GM12878 (cell line): ENCODE data around the gene SECTM1. TPM values are rescaled to one million over a fixed set of nuclear protein-coding genes. Genes with fewer than 3 reads are reported as not detected.
"Not testable (repeated sequence)": the region's sequence is repeated elsewhere in the genome, so short reads cannot be mapped to it uniquely, and the experiment has no call there.

Source experiments
- ATAC-seq: fragments of 200-7000 bp; cut with Tn5 transposase; 3 replicates; pipeline ENCODE4 v1.9.1; 2020; ENCODE audit warnings: mild to moderate bottlenecking, moderate library complexity
- BruUV-seq: library from RNA; stranded (reverse); fragments of 400-500 nt; replicated peaks from 2 replicates; lab custom pipeline; 2021; lab: Mats Ljungman, UMichigan
- CTCF ChIA-PET: fragments of 300-600 bp; sonication (Branson Sonifier 250); formaldehyde crosslinking; extraction: SDS; loops from one replicate; lab custom pipeline; 2021; ENCODE audit warnings: inconsistent platforms; lab: Yijun Ruan, JAX
- POLR2A ChIA-PET: fragments of 350-600 bp; formaldehyde crosslinking; extraction: SDS; loops from one replicate; lab custom pipeline; 2021; ENCODE audit warnings: inconsistent platforms; lab: Charles Lee
- RAD21 ChIA-PET: fragments of 300-600 bp; sonication (Branson Sonifier 250); formaldehyde crosslinking; loops from one replicate; lab custom pipeline; 2023; ENCODE audit warnings: antibody characterized with exemption; ENCODE audit not compliant: unreplicated experiment; lab: Charles Lee
- SMC1A ChIA-PET: fragments of 300-600 bp; sonication (Branson Sonifier 250); formaldehyde crosslinking; loops from one replicate; lab custom pipeline; 2023; ENCODE audit not compliant: unreplicated experiment, uncharacterized antibody; lab: Charles Lee
- DNase-seq: peaks from one replicate; pipeline ENCODE4 v3.0.0-alpha.2; 2011; ENCODE audit warnings: low read depth, low spot score
- FAIRE-seq: peaks from 3 replicates; lab custom pipeline; 2011; peaks lifted over from hg19 to GRCh38; lab: Jason Lieb, UNC
- H2AFZ ChIP-seq: 2 replicates; pipeline ENCODE4 v1.6.0; 2011; ENCODE audit warnings: low read depth, low read length, control low read depth; ENCODE audit not compliant: control insufficient read depth
- H3K27ac ChIP-seq: 2 replicates; pipeline ENCODE4 v1.5.1; 2011; ENCODE audit warnings: control low read depth; ENCODE audit not compliant: control insufficient read depth, insufficient read depth
- H3K27me3 ChIP-seq, 2 experiments: replicated peaks in 1 of 2; 2 replicates each; pipeline versions ENCODE4 v1.6.0 to v1.6.1; 2011; ENCODE audit warnings: low read length in 1 of 2; ENCODE audit not compliant: control insufficient read depth in 2 of 2, insufficient read depth in 2 of 2
- H3K36me3 ChIP-seq, 2 experiments: 2 replicates each; pipeline ENCODE4 v1.5.1; 2011; ENCODE audit warnings: low read length in 1 of 2; ENCODE audit not compliant: control insufficient read depth in 2 of 2, insufficient read depth in 2 of 2
- H3K4me1 ChIP-seq: 2 replicates; pipeline ENCODE4 v1.6.1; 2011; ENCODE audit warnings: mild to moderate bottlenecking, low read length, moderate library complexity, mixed read lengths; ENCODE audit not compliant: control insufficient read depth, insufficient read depth
- H3K4me2 ChIP-seq: 2 replicates; pipeline ENCODE4 v1.6.0; 2011; ENCODE audit warnings: control low read depth; ENCODE audit not compliant: control insufficient read depth, insufficient read depth
- H3K4me3 ChIP-seq: fragments of 200-600 bp; sonication (generic); 2 replicates; pipeline ENCODE4 v1.5.1; 2016
- H3K79me2 ChIP-seq: 2 replicates; pipeline ENCODE4 v1.6.0; 2011; ENCODE audit warnings: low read length; ENCODE audit not compliant: control insufficient read depth, insufficient read depth
- H3K9ac ChIP-seq: 2 replicates; pipeline ENCODE4 v1.8.0; 2011; ENCODE audit warnings: low read length, control low read depth, mixed read lengths; ENCODE audit not compliant: control insufficient read depth, insufficient read depth
- H3K9me3 ChIP-seq: replicated peaks from 3 replicates; pipeline ENCODE4 v1.5.1; 2011; ENCODE audit warnings: mild to moderate bottlenecking, low read length; ENCODE audit not compliant: control insufficient read depth, insufficient read depth
- H4K20me1 ChIP-seq: 2 replicates; pipeline ENCODE4 v1.6.0; 2011; ENCODE audit not compliant: control insufficient read depth, insufficient read depth
- ETV6 ChIP-seq, 2 experiments: fragments of 450-650 bp in 1 of 2; IDR thresholded peaks in 1 of 2; conservative IDR thresholded peaks in 1 of 2; 2 replicates each; pipeline ENCODE4 v1.6.1; 2014; ENCODE audit warnings: antibody characterized with exemption in 1 of 2, borderline replicate concordance in 1 of 2, low read depth in 1 of 2, mild to moderate bottlenecking in 1 of 2, moderate library complexity in 1 of 2
- FOXM1 ChIP-seq: IDR thresholded peaks from 2 replicates; pipeline ENCODE4 v1.6.1; 2012; ENCODE audit warnings: low read depth, mild to moderate bottlenecking, inconsistent platforms, low read length, moderate library complexity
- POU2F2 ChIP-seq: IDR thresholded peaks from 3 replicates; pipeline ENCODE4 v1.6.1; 2011; ENCODE audit warnings: low read depth, mild to moderate bottlenecking, low read length, borderline replicate concordance
- WGBS: methylation state at CpG from one replicate; pipeline ENCODE4 v1.1.6; 2016; ENCODE audit warnings: low lambda C conversion rate; ENCODE audit not compliant: insufficient replicate concordance, insufficient coverage; ENCODE audit errors: missing lambda C conversion rate; 5-methylcytosine and 5-hydroxymethylcytosine counted together
- in situ Hi-C: fragments of 300-500 bp; cut with MboI; formaldehyde crosslinking; loops from 9 replicates; pipeline ENCODE4 v1.14.3; 2018; ENCODE audit warnings: mixed read lengths
- intact Hi-C: fragments of 100-400 bp; cut with micrococcal nuclease; formaldehyde crosslinking; loops from one replicate; pipeline ENCODE4 v1.14.2; 2022; ENCODE audit not compliant: unreplicated experiment
- polyA plus RNA-seq, 11 experiments: library from polyadenylated mRNA; depleted of rRNA in 4 of 11; unstranded in 6 of 11; stranded (reverse) in 5 of 11; fragments of >200 nt; fragmentation: Nextera tagmentation in 4 of 11; fragmentation: Illumina TruSeq in 1 of 11; extraction: Ambion mirVana in 4 of 11; extraction: Trizol in 1 of 11; gene quantifications; 1 replicate in 1 of 11; 2 replicates in 10 of 11; pipeline versions ENCODE4 v1.2.1 to v1.2.3, GENCODE V29; 2011 to 2016; ENCODE audit warnings: inconsistent platforms in 2 of 11, missing spikeins in 2 of 11, low read depth in 1 of 11
- total RNA-seq, 4 experiments: library from RNA; depleted of rRNA in 3 of 4; stranded (reverse); fragments of >200 nt in 3 of 4; fragmentation: Illumina TruSeq in 1 of 4; extraction: Trizol in 1 of 4; gene quantifications; 2 replicates each; pipeline versions ENCODE4 v1.2.1 to v1.2.3, GENCODE V29; 2013 to 2021

The SECTM1 gene
- total and polyA plus RNA-seq, 10 of the 15 experiments (the other 5 are each of a cell fraction or from before 2014, with no cell fraction given), result 0.10 to 0.13 (median 0.12) TPM; not detected in 7

GRCh38 chr17:82377924-82378740, 44.6 kb upstream of the SECTM1 start (continued):
- no peak for TF ChIP-seq ETV6 (conservative IDR thresholded peaks at IDR 0.05 in 1 of 2, IDR thresholded peaks at IDR 0.05 in 1 of 2; ENCODE audit: borderline replicate concordance in 1 of 2, low read depth in 1 of 2)
- no peak for TF ChIP-seq FOXM1
- no peak for TF ChIP-seq POU2F2

DNA sequence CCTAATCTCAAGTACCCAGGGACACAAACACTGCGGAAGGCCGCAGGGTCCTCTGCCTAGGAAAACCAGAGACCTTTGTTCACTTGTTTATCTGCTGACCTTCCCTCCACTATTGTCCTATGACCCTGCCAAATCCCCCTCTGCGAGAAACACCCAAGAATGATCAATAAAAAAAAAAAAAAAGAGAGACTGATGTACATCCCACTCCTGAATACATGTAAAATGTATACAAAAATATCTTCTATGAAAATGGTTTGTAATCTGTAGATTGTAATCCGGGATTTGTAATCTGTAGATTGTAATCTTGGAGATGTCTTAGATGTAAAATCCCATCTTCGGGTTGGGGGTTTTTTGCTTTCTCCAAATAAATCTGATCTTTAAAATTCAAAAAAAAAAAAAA, 43.7 kb upstream of the SECTM1 start:
- BruUV-seq, SMC1A ChIA-PET, H4K20me1 ChIP-seq, RAD21 ChIA-PET, POLR2A ChIA-PET, H3K27me3 ChIP-seq, H3K4me2 ChIP-seq, FAIRE-seq, in situ Hi-C loops, H2AFZ ChIP-seq, H3K27ac ChIP-seq, CTCF ChIA-PET, ATAC-seq, intact Hi-C loops, DNase-seq, H3K9ac ChIP-seq, H3K4me3 ChIP-seq, H3K4me1 ChIP-seq, H3K36me3 ChIP-seq, H3K79me2 ChIP-seq, H3K9me3 ChIP-seq: not testable (repeated sequence)
- 14% methylated on average over 2 of the region's 5 CpGs for WGBS
